GM19372 (cell line): ENCODE results near the gene INSR.
"Not testable (repeated sequence)": the region's sequence is repeated elsewhere in the genome, so short reads cannot be mapped to it uniquely, and the experiment has no call there.

Experiments
- ATAC-seq: cut with Tn5 transposase; IDR thresholded peaks from one replicate; pipeline ENCODE4 v1.9.1; 2021; ENCODE audit warnings: mild to moderate bottlenecking, low read depth, moderate library complexity; ENCODE audit not compliant: unreplicated experiment

The INSR gene

DNA sequence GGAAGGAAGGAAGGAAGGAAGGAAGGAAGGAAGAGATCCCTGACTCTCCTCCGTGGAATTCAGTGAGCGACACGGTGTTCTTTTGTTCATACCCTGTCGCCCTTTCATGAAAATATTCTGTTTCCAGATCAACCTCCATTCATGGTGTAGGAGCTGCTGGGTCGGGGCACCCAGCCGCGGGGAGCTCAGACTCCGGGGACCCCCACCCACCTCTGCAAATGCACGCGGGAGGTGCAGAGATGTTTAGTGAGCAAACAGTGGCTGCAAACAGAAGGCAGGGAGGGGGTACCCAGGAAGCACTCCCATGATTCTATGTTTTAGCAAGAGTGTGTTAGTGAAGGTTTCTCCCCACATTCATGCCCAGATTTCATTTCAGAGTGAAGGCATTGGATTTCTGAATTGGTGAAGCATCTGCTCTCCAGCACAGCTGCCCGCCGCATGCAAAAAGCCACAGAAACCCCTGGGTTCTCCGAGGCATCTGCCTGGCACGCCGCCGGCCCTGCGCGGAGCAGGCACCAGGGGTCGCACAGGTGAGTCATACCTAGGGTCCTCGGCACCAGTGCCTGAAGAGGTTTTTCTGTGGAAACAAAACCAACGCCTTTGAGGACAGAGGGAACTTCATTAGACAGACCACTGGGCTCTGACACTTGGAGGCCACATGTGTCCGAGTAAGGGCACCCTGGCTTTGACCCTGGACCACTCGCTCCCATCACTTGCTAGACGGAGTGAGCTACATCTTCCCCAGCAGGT, 144.1 kb downstream of the INSR start:
- ATAC-seq, result no peak

DNA sequence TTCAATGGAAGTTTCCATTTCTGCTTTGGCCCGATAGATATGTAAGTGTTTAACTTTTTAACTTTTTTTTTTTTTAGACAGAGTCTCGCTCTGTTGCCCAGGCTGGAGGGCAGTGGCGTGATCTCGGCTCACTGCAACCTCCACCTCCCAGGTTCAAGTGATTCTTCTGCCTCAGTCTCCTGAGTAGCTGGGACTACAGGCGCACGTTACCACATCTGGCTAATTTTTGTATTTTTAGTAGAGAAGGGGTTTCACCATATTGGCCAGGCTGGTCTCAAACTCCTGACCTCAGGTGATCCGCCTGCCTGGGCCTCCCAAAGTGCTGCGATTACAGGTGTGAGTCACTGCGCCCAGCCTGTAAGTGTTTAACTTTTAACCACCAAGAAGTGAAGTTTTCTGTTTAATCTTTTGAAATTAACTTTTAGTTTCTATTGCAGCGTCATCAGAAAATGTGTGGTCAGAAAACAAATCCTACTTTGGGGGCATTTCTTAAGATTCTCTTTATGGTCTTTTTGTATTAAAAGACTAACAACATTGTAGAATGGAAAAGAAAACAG, 147.0 kb downstream of the INSR start:
- ATAC-seq, result not testable (repeated sequence)

DNA sequence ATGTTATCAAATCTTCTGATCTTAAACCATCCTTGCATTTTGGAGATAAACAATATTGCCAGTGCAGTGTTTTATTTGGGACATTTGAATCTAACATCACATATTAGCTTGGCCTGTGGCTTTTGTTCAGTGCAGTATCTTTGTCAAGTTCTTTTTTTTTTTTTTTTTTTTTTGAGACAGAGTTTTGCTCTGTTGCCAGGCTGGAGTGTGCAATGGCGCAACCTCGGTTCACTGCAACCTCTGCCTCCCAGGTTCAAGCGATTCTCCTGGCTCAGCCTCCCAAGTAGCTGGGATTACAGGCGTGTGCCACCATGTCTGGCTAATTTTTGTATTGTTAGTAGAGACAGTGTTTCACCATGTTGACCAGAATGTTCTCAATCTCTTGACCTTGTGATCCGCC, 148.1 kb downstream of the INSR start:
- not testable (repeated sequence) for ATAC-seq

DNA sequence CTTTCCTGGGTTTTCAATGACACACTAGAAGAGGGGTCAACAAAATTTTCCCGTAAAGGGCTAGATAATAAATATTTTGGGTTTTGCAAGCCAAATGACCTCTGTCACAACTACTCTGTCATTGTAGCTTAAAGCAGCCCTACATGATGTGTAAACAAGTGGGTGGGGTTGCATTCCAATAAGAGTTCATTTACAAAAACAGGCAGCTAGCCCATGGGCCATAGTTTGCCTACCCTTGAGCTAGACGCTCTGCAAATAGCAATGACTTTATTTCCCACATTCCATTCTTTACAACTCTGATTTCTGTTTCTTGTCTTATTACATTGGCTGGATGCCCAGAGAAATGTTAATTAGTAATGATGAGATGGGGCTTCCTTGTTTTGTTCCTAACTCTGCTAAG, 148.7 kb downstream of the INSR start:
- no peak for ATAC-seq

DNA sequence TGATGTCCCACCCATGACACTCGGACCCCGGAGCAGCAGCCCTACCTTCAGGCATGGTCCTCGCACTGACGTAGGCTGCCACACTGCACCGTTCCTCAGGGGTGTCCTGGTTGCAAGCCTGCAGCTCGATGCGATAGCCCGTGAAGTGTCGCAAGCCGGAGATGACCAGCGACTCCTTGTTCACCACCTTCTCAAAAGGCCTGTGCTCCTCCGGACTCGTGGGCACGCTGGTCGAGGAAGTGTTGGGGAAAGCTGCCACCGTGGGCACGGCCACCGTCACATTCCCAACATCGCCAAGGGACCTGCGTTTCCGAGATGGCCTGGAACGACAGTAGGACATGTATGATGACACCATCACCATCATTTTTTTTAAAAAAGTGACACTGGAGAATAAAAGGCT, 151.4 kb downstream of the INSR start:
- no peak for ATAC-seq

DNA sequence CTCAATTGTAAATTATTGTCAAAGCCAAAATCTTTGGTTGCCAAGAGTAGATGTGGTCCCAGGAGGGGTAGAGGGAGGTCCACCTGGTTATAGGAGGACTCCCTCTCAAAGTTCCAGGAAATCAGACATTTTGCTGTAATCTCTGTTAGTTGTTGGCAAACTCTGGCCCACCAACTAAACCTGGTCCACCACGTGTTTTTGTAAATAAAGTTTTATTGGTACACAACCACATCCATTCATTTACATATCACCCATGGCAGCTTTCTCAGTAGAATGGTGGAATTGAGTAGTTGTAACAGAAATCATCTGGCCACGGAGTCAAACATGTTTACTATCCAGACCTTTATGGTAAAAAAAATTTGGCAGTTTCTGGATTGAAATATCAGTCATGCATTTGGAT, 154.1 kb downstream of the INSR start:
- ATAC-seq, result no peak

DNA sequence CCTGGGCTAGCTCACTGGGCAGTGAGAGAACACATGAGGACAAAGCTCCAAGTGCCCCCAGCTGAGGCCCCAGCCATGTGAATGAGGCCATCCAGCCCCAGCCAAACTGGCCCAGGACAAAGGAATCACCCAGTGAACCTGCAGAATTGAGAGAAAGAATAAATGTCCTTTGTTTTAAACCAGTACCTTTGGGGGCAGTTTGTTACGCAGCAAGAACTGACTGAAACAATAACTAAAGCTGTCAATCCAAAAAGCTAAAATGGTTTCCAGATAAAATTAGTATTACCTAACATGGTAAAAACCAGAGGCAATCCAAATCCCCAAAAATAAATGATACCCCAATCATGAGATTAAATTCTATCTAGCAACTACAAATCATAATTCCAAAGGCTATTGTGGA, 155.1 kb downstream of the INSR start:
- no peak for ATAC-seq

DNA sequence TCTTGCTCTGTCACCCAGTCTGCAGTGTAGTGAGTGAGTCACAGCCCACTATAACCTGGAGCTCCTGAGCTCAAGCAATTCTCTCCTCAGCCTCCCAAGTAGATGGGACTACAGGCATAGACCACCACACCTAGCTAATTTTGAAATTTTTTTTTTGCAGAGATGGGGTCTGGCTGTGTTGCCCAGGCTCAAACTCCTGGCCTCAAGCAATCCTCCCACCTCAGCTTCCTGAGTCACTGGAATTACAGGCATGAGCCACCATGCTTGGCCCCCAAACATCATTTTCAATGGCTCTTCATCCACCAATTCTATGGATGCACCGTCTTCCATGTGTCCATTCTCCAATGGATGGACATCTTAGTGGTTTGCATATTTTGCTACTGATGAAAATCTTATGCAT, 155.8 kb downstream of the INSR start:
- ATAC-seq, result no peak

DNA sequence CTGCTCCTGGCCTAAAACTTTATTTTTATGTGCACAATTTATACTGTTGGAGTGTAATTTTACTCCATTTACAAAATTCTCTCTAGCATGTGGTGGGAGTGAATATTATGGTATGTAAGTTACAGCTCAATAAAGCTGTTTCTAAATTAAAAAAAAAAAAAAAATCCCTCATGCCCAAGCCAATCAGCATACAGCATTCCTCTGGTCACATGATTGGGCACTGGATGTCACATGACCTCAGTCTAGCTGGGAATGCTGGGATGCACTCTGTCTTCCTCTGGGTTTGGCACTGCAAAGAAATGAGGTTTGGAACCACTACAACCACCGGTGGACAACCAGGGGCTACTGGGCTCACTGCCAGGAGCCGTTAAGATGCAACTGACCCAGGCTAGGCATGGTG, 157.1 kb downstream of the INSR start:
- no peak for ATAC-seq

DNA sequence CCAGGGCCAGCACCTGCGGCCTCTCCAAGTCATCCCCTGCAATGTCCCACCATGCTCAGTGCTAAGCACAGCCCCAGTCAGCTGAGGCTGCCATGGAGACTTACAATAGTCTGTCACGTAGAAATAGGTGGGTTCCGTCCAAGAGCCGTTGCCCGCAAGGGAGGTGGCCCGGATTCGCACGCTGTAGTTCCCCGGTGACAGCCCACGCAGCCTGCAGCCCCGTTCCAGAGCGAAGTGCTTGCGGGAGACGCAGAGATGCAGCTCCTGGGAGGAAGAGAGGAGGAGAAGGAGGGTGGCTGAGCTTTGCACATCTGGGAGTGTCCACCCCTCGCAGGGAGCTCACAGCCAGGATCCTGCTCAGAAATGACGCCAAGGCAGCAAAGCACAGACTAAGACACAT, 162.2 kb downstream of the INSR start:
- no peak for ATAC-seq

DNA sequence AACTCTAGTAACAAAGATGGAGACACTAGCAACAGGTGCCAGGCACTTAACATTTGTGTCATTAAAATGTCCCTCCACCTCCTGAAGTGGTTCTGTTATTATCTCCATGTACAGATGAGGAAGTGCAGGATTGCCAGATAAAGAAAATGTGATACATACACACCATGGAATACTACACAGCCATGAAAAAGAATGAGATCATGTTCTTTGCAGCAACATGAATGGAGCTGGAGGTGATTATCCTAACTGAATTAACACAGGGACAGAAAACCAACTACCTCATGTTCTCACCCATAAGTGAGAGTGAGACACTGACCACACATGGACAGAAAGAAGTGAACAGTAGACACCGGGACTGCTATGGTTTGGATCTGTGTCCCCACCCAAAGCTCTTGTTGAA, 164.2 kb downstream of the INSR start:
- no peak for ATAC-seq

DNA sequence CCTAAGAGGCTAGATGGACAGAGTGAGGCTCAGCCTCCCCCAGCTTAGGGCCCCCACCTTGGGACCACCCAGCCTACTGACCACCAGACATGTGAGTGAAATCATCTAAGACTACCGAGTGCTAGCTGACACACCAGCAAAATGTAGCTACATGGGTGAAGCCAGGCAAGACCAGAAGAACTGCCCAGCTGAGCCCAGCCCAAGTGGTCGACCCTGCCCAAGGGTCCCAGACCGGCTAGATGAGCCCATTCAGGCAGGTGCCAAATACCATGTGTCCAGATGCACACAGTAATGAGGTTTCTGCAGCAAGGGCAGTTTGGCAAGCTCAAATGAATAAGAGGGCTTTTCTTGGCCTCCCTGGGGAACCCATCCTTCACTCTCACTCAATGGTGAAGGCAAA, 168.1 kb downstream of the INSR start:
- no peak for ATAC-seq

DNA sequence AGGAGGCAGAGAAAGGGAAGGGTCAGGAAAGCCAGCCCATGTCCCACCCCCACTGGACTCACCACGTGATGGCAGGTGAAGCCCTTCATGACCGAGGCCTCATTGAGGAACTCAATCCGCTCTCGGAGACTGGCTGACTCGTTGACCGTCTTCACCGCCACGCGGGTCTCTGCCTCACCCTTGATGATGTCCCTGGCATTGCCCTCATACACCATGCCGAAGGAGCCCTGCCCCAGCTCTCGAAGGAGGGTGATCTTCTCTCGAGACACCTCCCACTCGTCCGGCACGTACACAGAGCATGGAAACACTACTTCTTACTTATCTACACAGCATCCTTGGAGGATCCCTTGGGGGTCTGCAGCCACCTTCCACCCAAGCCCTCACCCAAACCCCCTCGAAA, 169.0 kb downstream of the INSR start:
- ATAC-seq, result no peak

DNA sequence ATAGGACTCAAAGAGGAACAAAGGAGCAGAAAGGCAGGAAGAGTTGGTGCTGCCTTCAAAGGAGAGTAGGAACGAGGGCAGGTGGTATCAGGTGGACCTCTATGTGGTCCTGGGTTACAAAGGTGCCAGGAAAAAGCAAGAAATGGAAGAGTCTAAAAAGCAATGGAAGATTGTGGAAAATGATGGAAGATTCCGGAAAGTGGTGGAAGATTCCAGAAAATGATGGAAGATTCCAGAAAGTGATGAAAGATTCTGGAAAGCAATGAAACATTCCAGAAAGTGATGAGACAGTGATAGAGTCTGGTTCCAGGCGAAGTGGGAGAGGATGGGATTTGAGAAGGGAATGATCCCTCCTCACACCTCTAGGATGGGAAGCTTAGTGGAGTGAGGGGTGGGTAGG, 169.4 kb downstream of the INSR start:
- ATAC-seq, result no peak

DNA sequence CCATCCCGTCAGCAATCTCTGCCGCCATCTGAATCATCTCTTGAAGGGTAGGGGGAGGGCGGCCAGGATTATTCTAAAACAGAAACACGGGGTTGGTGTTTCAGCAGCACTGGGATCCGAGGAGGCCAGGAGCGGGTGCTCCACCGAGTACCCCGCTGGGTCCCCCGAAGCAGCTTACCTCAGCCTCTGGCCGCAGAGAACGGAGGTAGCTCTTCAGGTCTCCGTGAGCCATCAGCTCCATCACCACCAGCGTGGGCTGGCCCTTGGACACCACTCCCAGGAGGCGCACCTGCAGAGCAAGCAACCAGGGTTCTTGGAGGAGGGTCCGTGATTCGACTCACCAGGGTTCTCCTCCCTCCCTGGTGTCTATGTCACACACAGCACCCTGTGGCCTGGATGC, 171.5 kb downstream of the INSR start:
- ATAC-seq, result no peak

DNA sequence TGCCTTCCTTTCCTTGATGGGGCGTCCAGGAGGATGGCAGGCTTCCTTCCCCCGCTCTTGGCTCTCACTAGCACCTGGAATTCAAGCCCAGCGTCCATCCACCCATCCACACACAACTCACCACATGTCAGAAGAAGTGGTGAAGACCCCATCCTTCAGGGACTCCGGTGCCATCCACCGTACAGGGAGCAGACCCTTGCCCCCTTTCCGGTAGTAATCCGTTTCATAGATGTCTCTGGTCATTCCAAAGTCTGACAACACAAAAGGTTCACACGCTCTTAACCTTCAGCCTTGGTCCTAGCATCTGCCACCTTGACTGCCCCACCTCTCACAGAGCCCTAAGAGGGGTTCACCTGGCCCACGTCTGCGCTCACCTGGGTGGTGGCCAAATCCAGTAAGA, 173.7 kb downstream of the INSR start:
- no peak for ATAC-seq

DNA sequence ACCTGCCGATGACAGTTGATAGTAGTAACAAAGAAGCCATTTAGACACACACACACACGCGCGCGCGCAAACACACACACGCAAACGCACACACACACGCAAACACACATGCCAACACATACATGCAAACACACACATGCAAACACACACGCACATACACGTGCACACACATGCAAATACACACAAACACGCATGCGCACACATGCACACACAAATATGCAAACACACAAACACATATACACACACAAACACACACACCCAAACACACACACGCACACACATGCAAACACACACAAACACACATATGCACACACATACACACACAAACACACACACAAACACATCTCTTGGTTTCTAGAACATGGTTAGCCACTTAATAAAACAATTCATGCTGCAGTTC, 174.6 kb downstream of the INSR start:
- no peak for ATAC-seq

DNA sequence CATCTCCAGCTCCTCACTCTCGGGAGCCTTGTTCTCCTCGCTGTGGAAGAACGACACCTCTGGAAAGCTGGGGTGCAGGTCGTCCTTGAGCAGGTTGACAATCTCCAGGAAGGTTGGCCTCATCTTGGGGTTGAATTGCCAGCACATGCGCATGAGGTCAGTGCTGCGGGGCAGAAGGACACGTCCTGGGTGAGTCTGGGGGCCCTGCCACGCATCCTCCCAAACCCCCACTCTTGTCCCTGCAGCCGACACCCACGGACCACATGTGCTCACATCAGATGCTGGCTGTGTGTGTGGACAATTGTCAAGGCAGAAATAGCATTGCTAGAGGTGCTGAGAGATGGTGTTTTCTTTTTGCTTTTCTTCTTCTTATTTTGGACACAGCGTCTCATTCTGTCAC, 177.0 kb downstream of the INSR start:
- ATAC-seq, result no peak

DNA sequence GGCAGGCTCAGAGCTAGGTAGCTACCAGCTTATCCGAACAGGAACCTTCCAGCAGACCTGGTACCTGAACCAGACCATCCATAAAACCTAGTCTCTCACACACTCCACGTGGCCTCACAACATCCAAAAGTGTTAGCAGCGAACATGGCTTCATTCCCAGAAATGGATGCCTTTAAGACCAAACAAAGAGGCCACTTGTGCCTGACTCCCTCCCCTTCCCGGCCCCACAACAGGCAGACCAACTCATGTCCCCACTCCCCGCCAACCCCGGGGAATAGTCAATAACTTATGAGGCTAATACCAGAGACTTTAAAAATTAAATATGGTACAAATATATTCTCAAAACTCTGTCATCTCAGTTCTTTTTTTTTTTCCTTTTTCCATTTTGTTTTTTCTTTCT, 178.5 kb downstream of the INSR start:
- no peak for ATAC-seq

DNA sequence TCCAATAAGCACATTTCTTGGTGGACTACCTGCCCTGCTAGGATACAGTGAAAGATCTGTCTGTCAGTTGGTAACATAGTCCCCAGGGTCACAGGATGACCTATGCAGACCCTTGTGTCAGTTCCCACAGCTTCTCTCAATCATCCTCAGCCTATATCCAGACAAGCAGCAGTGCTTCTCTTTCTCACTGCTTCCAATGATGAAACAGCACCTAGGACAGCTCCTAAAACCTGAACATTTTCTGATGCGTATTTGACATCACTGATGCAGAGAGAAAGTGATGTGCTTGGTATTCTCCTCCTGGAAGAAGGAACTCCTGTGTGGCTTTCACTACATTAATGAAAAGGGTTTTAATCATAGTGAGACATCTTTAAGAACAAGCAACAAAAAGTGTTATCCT, 181.0 kb downstream of the INSR start:
- ATAC-seq, result no peak

DNA sequence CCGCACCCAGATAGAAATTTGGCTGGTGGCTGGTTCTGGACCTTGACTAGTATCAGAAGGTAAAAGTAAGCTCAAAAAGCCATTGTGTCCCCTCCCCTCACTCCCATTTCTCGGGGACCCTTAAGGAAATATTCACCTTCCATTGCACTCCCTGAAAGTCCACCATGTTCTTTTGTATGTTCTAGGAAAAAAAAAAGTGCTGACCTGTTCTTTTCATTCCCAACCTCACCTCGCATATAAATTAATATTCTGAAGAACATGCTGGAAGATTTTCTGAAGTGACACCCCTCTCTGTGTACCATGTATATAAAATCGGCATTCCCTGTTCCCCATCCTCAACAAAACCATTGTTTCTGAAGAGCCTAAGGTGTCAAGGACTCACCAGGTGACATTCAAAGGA, 181.5 kb downstream of the INSR start:
- ATAC-seq, result no peak

DNA sequence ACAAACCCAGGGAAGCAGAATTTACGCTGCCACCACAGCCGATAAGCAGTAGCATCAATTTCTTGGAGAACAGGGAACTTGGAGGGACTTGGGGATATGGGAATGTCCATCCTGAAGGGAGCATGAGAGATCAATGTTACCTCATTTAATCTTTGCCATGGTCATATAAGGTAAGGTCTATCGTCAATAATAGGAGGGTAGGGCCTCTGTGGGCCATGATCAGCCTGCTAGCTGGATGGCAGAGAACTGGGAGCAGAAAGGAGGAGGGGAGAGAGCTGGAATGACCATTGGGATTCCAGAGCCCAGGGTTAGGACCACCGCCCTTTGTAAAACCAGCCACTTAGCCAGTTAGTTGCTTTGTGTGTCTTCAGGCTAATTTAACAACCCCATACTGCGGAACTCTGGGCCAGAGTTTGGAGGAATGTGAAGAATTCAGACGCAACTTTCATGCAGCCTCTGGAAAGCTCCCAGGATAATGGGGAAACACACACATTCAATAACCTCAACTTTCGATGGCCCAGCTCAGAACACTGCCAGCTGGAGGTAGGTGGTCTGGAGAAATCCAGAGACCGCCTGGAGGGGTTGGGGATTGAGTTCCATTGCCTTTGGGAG, 184.4 kb downstream of the INSR start:
- no peak for ATAC-seq
